Mucosa of rectum (tissue), 2 donors: ENCODE results near the gene RELCH.

ENCODE experiments used
- H3K27ac ChIP-seq, 2 donors: one replicate each; pipeline ENCODE4 v1.7.0; 2013; ENCODE audit warnings: inconsistent platforms in 2 of 2, low read depth in 2 of 2, low read length in 2 of 2
- H3K27me3 ChIP-seq, 2 donors: one replicate each; pipeline ENCODE4 v1.7.0; 2013; ENCODE audit warnings: low read length in 2 of 2; ENCODE audit not compliant: control insufficient read depth in 2 of 2, insufficient read depth in 2 of 2
- H3K36me3 ChIP-seq, 2 donors: one replicate each; pipeline ENCODE4 v1.7.0; 2013; ENCODE audit warnings: low read length in 2 of 2; ENCODE audit not compliant: control insufficient read depth in 2 of 2, insufficient read depth in 2 of 2
- H3K4me1 ChIP-seq, 2 donors: one replicate each; pipeline ENCODE4 v1.7.0; 2013; ENCODE audit warnings: low read length in 2 of 2, mild to moderate bottlenecking in 1 of 2; ENCODE audit not compliant: control insufficient read depth in 2 of 2, insufficient read depth in 2 of 2
- H3K4me3 ChIP-seq, 2 donors: one replicate each; pipeline ENCODE4 v1.7.0; 2013; ENCODE audit warnings: low read length in 2 of 2
- H3K9ac ChIP-seq, 2 donors: one replicate each; pipeline ENCODE4 v1.7.0; 2013; ENCODE audit warnings: low read length in 2 of 2, low read depth in 1 of 2, mild to moderate bottlenecking in 1 of 2
- H3K9me3 ChIP-seq, 2 donors: one replicate each; pipeline ENCODE4 v1.7.0; 2013; ENCODE audit warnings: low read length in 2 of 2; ENCODE audit not compliant: control insufficient read depth in 2 of 2
- donor health status: healthy.
- donor health status: Normal muscosa, but diverticular disease.

The RELCH gene

GRCh38 chr18:62342884-62343283, 155.8 kb downstream of the RELCH start:
- H3K27ac ChIP-seq = no peak overlapping the region
- H3K9me3 ChIP-seq = no peaks in the 10 kb centered on the region
- H3K4me1 ChIP-seq = peaks cover 23 to 33% of the 10 kb centered on the region in 2 donors
- no peaks in the 10 kb centered on the region for H3K27me3 ChIP-seq
- H3K36me3 ChIP-seq = no peaks in the 10 kb centered on the region
- no peak overlapping the region for H3K4me3 ChIP-seq
- H3K9ac ChIP-seq = no peak overlapping the region

- H3K36me3 ChIP-seq = no peaks in the 10 kb centered on the region
- H3K27me3 ChIP-seq = no peaks in the 10 kb centered on the region
- H3K4me1 ChIP-seq = peaks cover 23 to 33% of the 10 kb centered on the region in 2 donors
- no peak overlapping the region for H3K9ac ChIP-seq
- no peaks in the 10 kb centered on the region for H3K9me3 ChIP-seq
- H3K27ac ChIP-seq = no peak overlapping the region
- no peak overlapping the region for H3K4me3 ChIP-seq
Measured at GRCh38 chr18:62343316-62343715, 156.3 kb downstream of the RELCH start.

GRCh38 chr18:62345909-62346308, 158.9 kb downstream of the RELCH start:
- Histone ChIP-seq H3K4me1 (peaks cover 12 to 17% of the 10 kb centered on the region in 2 donors), H3K27me3 (no peaks in the 10 kb centered on the region), H3K36me3 (peaks cover 0 to 5% of the 10 kb centered on the region in 2 donors), H3K4me3 (no peak overlapping the region), H3K9ac (no peak overlapping the region), H3K9me3 (no peaks in the 10 kb centered on the region), H3K27ac (no peak overlapping the region)

- Histone ChIP-seq H3K4me1 (peaks cover 12 to 17% of the 10 kb centered on the region in 2 donors), H3K36me3 (peaks cover under 1 to 5% of the 10 kb centered on the region in 2 donors), H3K27me3 (no peaks in the 10 kb centered on the region), H3K27ac (peak overlapping the region; percentile 2 to 34), H3K4me3 (no peak overlapping the region), H3K9me3 (no peaks in the 10 kb centered on the region), H3K9ac (no peak overlapping the region)
Measured at GRCh38 chr18:62346333-62347088, 159.5 kb downstream of the RELCH start.

- Histone ChIP-seq H3K4me3 (no peak overlapping the region), H3K4me1 (peaks cover 12 to 17% of the 10 kb centered on the region in 2 donors), H3K9me3 (no peaks in the 10 kb centered on the region), H3K27me3 (no peaks in the 10 kb centered on the region), H3K36me3 (peaks cover 2 to 5% of the 10 kb centered on the region in 2 donors), H3K9ac (no peak overlapping the region), H3K27ac (peak overlapping the region in 1 of 2 donors; percentile 34)
Measured at GRCh38 chr18:62347089-62347506, 160.0 kb downstream of the RELCH start.

GRCh38 chr18:62348474-62348873, 161.4 kb downstream of the RELCH start:
- Histone ChIP-seq H3K9ac (no peak overlapping the region), H3K9me3 (no peaks in the 10 kb centered on the region), H3K36me3 (peaks cover 10 to 14% of the 10 kb centered on the region in 2 donors), H3K4me1 (peaks cover 12 to 17% of the 10 kb centered on the region in 2 donors), H3K27me3 (no peaks in the 10 kb centered on the region), H3K27ac (no peak overlapping the region), H3K4me3 (no peak overlapping the region)

- no peaks in the 10 kb centered on the region for H3K27me3 ChIP-seq
- H3K9me3 ChIP-seq = no peaks in the 10 kb centered on the region
- no peak overlapping the region for H3K4me3 ChIP-seq
- no peak overlapping the region for H3K9ac ChIP-seq
- H3K4me1 ChIP-seq = no peaks in the 10 kb centered on the region
- H3K36me3 ChIP-seq = peaks cover 14 to 28% of the 10 kb centered on the region in 2 donors
- no peak overlapping the region for H3K27ac ChIP-seq
Measured at GRCh38 chr18:62353170-62353569, 166.1 kb downstream of the RELCH start.

GRCh38 chr18:62354151-62354550, 167.1 kb downstream of the RELCH start:
- H3K4me3 ChIP-seq = no peak overlapping the region
- H3K4me1 ChIP-seq = no peaks in the 10 kb centered on the region
- H3K36me3 ChIP-seq = peaks cover 14 to 26% of the 10 kb centered on the region in 2 donors
- no peaks in the 10 kb centered on the region for H3K9me3 ChIP-seq
- H3K27me3 ChIP-seq = no peaks in the 10 kb centered on the region
- no peak overlapping the region for H3K27ac ChIP-seq
- H3K9ac ChIP-seq = no peak overlapping the region

GRCh38 chr18:62357079-62357719, 170.1 kb downstream of the RELCH start:
- peaks cover 18 to 36% of the 10 kb centered on the region in 2 donors for H3K36me3 ChIP-seq
- no peaks in the 10 kb centered on the region for H3K9me3 ChIP-seq
- no peaks in the 10 kb centered on the region for H3K27me3 ChIP-seq
- H3K9ac ChIP-seq = no peak overlapping the region
- H3K4me3 ChIP-seq = no peak overlapping the region
- no peak overlapping the region for H3K27ac ChIP-seq
- no peaks in the 10 kb centered on the region for H3K4me1 ChIP-seq
